HepG2 (cell line): ENCODE results near the gene IL1RL2. TPM values are rescaled to one million over a fixed set of nuclear protein-coding genes. Genes with fewer than 3 reads are reported as not detected.

Experiments used
- ATF1 ChIP-seq: IDR thresholded peaks from 2 replicates; pipeline ENCODE4 v1.6.1; 2016; ENCODE audit warnings: mild to moderate bottlenecking, control low read depth
- BCL3 ChIP-seq: sonication (generic); formaldehyde crosslinking; IDR thresholded peaks from 2 replicates; pipeline ENCODE4 v1.5.1; 2020; ENCODE audit warnings: mild to moderate bottlenecking, missing genetic modification reagents, moderate library complexity
- BRD4 ChIP-seq: sonication (generic); formaldehyde crosslinking; IDR thresholded peaks from 2 replicates; pipeline ENCODE4 v1.4.0; 2020; ENCODE audit warnings: missing genetic modification reagents
- CEBPG ChIP-seq: IDR thresholded peaks from 2 replicates; pipeline ENCODE4 v1.6.1; 2016
- CENPT ChIP-seq: sonication (generic); formaldehyde crosslinking; IDR thresholded peaks from 2 replicates; pipeline ENCODE4 v1.8.0; 2022; ENCODE audit warnings: low read depth, mild to moderate bottlenecking, moderate library complexity, missing genetic modification reagents
- CREM ChIP-seq, 2 experiments: sonication (generic) in 1 of 2; formaldehyde crosslinking in 1 of 2; IDR thresholded peaks; 2 replicates each; pipeline versions ENCODE4 v1.4.0 to v1.6.1; 2016 to 2020; ENCODE audit warnings: antibody characterized with exemption in 1 of 2, mild to moderate bottlenecking in 1 of 2, missing genetic modification reagents in 1 of 2
- EED ChIP-seq: sonication (generic); formaldehyde crosslinking; IDR thresholded peaks from 2 replicates; pipeline ENCODE4 v1.5.0; 2020; ENCODE audit warnings: mild to moderate bottlenecking, missing genetic modification reagents
- FOXP4 ChIP-seq: sonication (generic); formaldehyde crosslinking; IDR thresholded peaks from 2 replicates; pipeline ENCODE4 v1.4.0; 2020; ENCODE audit warnings: missing genetic modification reagents
- IKZF1 ChIP-seq: fragments of 450-650 bp; IDR thresholded peaks from 2 replicates; pipeline ENCODE4 v1.7.1; 2016
- MAX ChIP-seq: IDR thresholded peaks from 2 replicates; pipeline ENCODE4 v1.6.1; 2012; ENCODE audit warnings: inconsistent platforms
- MAZ ChIP-seq, 2 experiments: sonication (generic) in 1 of 2; formaldehyde crosslinking in 1 of 2; IDR thresholded peaks; 2 replicates each; pipeline versions ENCODE4 v1.5.0 to v1.6.1; 2012 to 2020; ENCODE audit warnings: low read depth in 2 of 2, mild to moderate bottlenecking in 2 of 2, borderline replicate concordance in 1 of 2, improper control_type of control experiment in 1 of 2, low read length in 1 of 2, missing genetic modification reagents in 1 of 2, moderate library complexity in 1 of 2
- MEF2D ChIP-seq: sonication (generic); formaldehyde crosslinking; IDR thresholded peaks from 2 replicates; pipeline ENCODE4 v1.5.1; 2020; ENCODE audit warnings: mild to moderate bottlenecking, missing genetic modification reagents
- MIER3 ChIP-seq: IDR thresholded peaks from 2 replicates; pipeline ENCODE4 v1.6.1; 2016; ENCODE audit warnings: missing compliant biosample characterization, borderline replicate concordance
- NCOA1 ChIP-seq: sonication (generic); formaldehyde crosslinking; IDR thresholded peaks from 2 replicates; pipeline ENCODE4 v1.9.0; 2021; ENCODE audit warnings: missing genetic modification reagents
- PHF8 ChIP-seq: sonication (generic); formaldehyde crosslinking; IDR thresholded peaks from 2 replicates; pipeline ENCODE4 v1.5.0; 2020; ENCODE audit warnings: missing genetic modification reagents
- SP140L ChIP-seq: sonication (generic); formaldehyde crosslinking; IDR thresholded peaks from 2 replicates; pipeline ENCODE4 v1.4.0; 2020; ENCODE audit warnings: missing genetic modification reagents, borderline replicate concordance
- TBP ChIP-seq: sonication (generic); formaldehyde crosslinking; IDR thresholded peaks from 2 replicates; pipeline ENCODE4 v1.5.0; 2020; ENCODE audit warnings: missing genetic modification reagents
- TBX2 ChIP-seq: sonication (generic); formaldehyde crosslinking; IDR thresholded peaks from 2 replicates; pipeline ENCODE4 v1.5.0; 2020; ENCODE audit warnings: missing genetic modification reagents, mild to moderate bottlenecking, borderline replicate concordance
- TCF12 ChIP-seq, 2 experiments: fragments of 450-650 bp in 1 of 2; sonication (generic) in 1 of 2; formaldehyde crosslinking in 1 of 2; IDR thresholded peaks; 2 replicates each; pipeline versions ENCODE4 v1.6.1 to v1.8.0; 2017 to 2022; ENCODE audit warnings: antibody characterized with exemption in 1 of 2, mild to moderate bottlenecking in 1 of 2, missing genetic modification reagents in 1 of 2, moderate library complexity in 1 of 2
- ZNF143 ChIP-seq: sonication (generic); formaldehyde crosslinking; IDR thresholded peaks from 2 replicates; pipeline ENCODE4 v1.4.0; 2020; ENCODE audit warnings: missing genetic modification reagents
- ZNF20 ChIP-seq: sonication (generic); formaldehyde crosslinking; IDR thresholded peaks from 2 replicates; pipeline ENCODE4 v1.4.0; 2020; ENCODE audit warnings: mild to moderate bottlenecking, moderate library complexity, missing genetic modification reagents
- ZNF263 ChIP-seq: sonication (generic); formaldehyde crosslinking; IDR thresholded peaks from 2 replicates; pipeline ENCODE4 v1.4.0; 2020; ENCODE audit warnings: missing genetic modification reagents
- ZNF563 ChIP-seq: sonication (generic); formaldehyde crosslinking; IDR thresholded peaks from 2 replicates; pipeline ENCODE4 v1.8.0; 2022; ENCODE audit warnings: mild to moderate bottlenecking, moderate library complexity, missing genetic modification reagents
- ZNF570 ChIP-seq: sonication (generic); formaldehyde crosslinking; IDR thresholded peaks from 2 replicates; pipeline ENCODE4 v1.4.0; 2020; ENCODE audit warnings: mild to moderate bottlenecking, missing genetic modification reagents, borderline replicate concordance
- ZNF703 ChIP-seq: sonication (generic); formaldehyde crosslinking; IDR thresholded peaks from 2 replicates; pipeline ENCODE4 v1.5.1; 2020; ENCODE audit warnings: missing genetic modification reagents, mild to moderate bottlenecking, moderate library complexity, borderline replicate concordance
- ZNF770 ChIP-seq: sonication (generic); formaldehyde crosslinking; IDR thresholded peaks from 2 replicates; pipeline ENCODE4 v1.5.0; 2020; ENCODE audit warnings: mild to moderate bottlenecking, missing genetic modification reagents
- polyA plus RNA-seq, 8 experiments: library from polyadenylated mRNA; depleted of rRNA in 3 of 8; stranded (reverse) in 7 of 8; unstranded in 1 of 8; fragments of >200 nt; fragmentation: Illumina TruSeq in 4 of 8; extraction: Trizol in 4 of 8; gene quantifications; 2 replicates each; pipeline versions ENCODE4 v1.2.1 to v1.2.3, GENCODE V29; 2011 to 2016; ENCODE audit warnings: low read depth in 4 of 8, missing spikeins in 1 of 8, mixed read lengths in 1 of 8; ENCODE audit not compliant: insufficient read depth in 1 of 8
- total RNA-seq, 5 experiments: library from RNA; depleted of rRNA; stranded (reverse); fragments of >200 nt; fragmentation: Illumina TruSeq; extraction: Trizol; gene quantifications; 2 replicates each; pipeline ENCODE4 v1.2.3, GENCODE V29; 2016; ENCODE audit warnings: low read depth in 1 of 5

The IL1RL2 gene
- total and polyA plus RNA-seq, 2 of the 13 experiments (the other 11 are each of a cell fraction or from before 2014, with no cell fraction given) = 0.03 TPM; not detected in 1

GRCh38 chr2:102142829-102143449 is 43.9 kb upstream of the IL1RL2 start (continued):
- TF ChIP-seq MAZ (IDR thresholded peaks at IDR 0.05; ENCODE audit: borderline replicate concordance, low read depth, low read length) = no peak
- TF ChIP-seq MAZ (CRISPR knock-in tag; IDR thresholded peaks at IDR 0.05; ENCODE audit: low read depth) = peak; percentile 54; the same call in 1 of the 2 replicates
- peak; percentile 77; the same call in 1 of the 2 replicates for TF ChIP-seq TBX2 (CRISPR knock-in tag)
- TF ChIP-seq BCL3 = no peak
- TF ChIP-seq SP140L = no peak; the same call in 1 of the 2 replicates
- peak; percentile 81 for TF ChIP-seq ZNF263 (CRISPR knock-in tag)
- TF ChIP-seq TBP (CRISPR knock-in tag) = no peak
- peak; percentile 72 for TF ChIP-seq PHF8 (CRISPR knock-in tag)
- no peak for TF ChIP-seq MEF2D (CRISPR knock-in tag)
- 0 out of 2 replicates have a peak, but pooled peaks have one; percentile 13 for TF ChIP-seq ZNF563 (CRISPR knock-in tag)
- TF ChIP-seq BRD4 (CRISPR knock-in tag) = no peak
- TF ChIP-seq ZNF570 (CRISPR knock-in tag) = no peak
- TF ChIP-seq ZNF770 (CRISPR knock-in tag) = no peak
- no peak for TF ChIP-seq NCOA1
- TF ChIP-seq ZNF143 (CRISPR knock-in tag) = peak; percentile 43; the same call in 1 of the 2 replicates
- no peak for TF ChIP-seq MIER3
- TF ChIP-seq FOXP4 (CRISPR knock-in tag) = no peak; the same call in 1 of the 2 replicates
- no peak for TF ChIP-seq EED
- peak; percentile 59 for TF ChIP-seq CEBPG (CRISPR knock-in tag)
- no peak for TF ChIP-seq TCF12 (IDR thresholded peaks at IDR 0.05)
- TF ChIP-seq TCF12 (CRISPR knock-in tag; IDR thresholded peaks at IDR 0.05) = 0 out of 2 replicates have a peak, but pooled peaks have one; percentile 27
- no peak for TF ChIP-seq CENPT (CRISPR knock-in tag)
- TF ChIP-seq ZNF20 = no peak
- TF ChIP-seq MAX = peak; percentile 23; the same call in 1 of the 2 replicates
- no peak for TF ChIP-seq CREM (IDR thresholded peaks at IDR 0.05)
- TF ChIP-seq CREM (CRISPR knock-in tag; IDR thresholded peaks at IDR 0.05) = no peak
- no peak for TF ChIP-seq IKZF1
- TF ChIP-seq ZNF703 (CRISPR knock-in tag) = no peak
- no peak for TF ChIP-seq ATF1 (CRISPR knock-in tag)
